ENCODE results near the gene MPO. TPM values are rescaled to one million over a fixed set of nuclear protein-coding genes. Genes with fewer than 3 reads are reported as not detected.

Gene MPO
- total and polyA plus RNA-seq, 2 donors (not counting 1 experiment from before 2014, with no cell fraction given) = 0.07 TPM; not detected in 1

DNA sequence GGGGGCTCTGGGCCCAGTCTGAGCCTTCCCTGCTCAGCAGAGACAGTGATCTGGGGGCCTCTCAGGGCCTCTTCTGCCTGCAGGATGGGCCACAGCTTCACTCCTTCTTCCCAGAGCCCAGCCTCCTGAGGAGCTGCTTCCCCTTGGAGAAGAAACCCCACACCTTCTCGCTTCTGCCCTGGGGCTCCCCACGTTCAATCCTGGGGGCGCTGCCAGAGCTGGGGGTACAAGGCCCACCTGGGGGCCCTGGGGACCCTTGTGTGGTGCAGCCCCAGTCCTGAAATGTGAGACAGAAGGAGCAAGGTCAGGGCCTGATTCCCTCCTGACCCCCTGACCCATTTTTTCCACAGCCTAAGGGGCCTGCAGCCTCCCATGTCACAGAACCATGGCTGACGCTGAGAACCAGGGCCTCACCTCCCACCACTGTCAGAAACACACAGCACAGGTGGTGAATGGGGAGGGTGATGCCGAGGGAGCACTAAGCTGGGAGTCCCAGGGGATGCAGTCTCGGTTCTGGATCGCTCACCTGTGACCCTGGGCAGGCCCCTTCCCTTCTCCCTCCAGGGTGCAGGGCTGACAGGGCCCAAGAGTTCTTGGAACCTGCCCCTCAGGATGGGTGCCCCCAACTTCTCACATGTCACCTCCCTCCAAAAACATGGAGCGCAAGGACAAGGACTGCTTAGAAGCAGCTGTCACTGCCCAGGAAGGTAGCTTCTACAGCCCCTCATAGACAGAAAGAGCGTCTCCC, 21.6 kb upstream of the MPO start:
- Histone ChIP-seq H3K4me1 (ENCODE audit: control insufficient read depth in 2 of 2, insufficient read depth in 2 of 2, low read length in 2 of 2) (peaks cover 3 to 14% of the 10 kb centered on the region in 2 donors), H3K9me3 (ENCODE audit: control extremely low read depth in 1 of 3, control insufficient read depth in 2 of 3, insufficient read depth in 1 of 3, low read length in 2 of 3) (no peaks in the 10 kb centered on the region), H3K4me3 (ENCODE audit: control extremely low read depth in 1 of 5, extremely low read depth in 1 of 5, insufficient read depth in 1 of 5, low read depth in 2 of 5, low read length in 4 of 5) (no peak overlapping the region), H3K79me2 (ENCODE audit: control insufficient read depth, insufficient read depth, low read length) (no peaks in the 10 kb centered on the region), H3K27me3 (replicated peaks in 1 of 4; ENCODE audit: control extremely low read depth in 1 of 4, control insufficient read depth in 3 of 4, insufficient read depth in 4 of 4, low read length in 3 of 4) (no peaks in the 10 kb centered on the region), H2AFZ (ENCODE audit: insufficient read depth, low read depth, low read length, poor library complexity, severe bottlenecking) (no peak overlapping the region), H4K20me1 (ENCODE audit: control insufficient read depth, insufficient read depth, low read length, poor library complexity, severe bottlenecking) (no peaks in the 10 kb centered on the region), H3K36me3 (replicated peaks in 1 of 2; ENCODE audit: control extremely low read depth in 1 of 2, control insufficient read depth in 1 of 2, extremely low read depth in 1 of 2, insufficient read depth in 2 of 2, low read length in 1 of 2) (no peaks in the 10 kb centered on the region), H3K27ac (ENCODE audit: low read length in 2 of 2) (no peak overlapping the region), H3K4me2 (replicated peaks; ENCODE audit: low read depth, low read length, poor library complexity, severe bottlenecking) (no peak overlapping the region), H3K9ac (ENCODE audit: low read length) (no peak overlapping the region)
- peak; percentile 7 for DNase-seq
- TF ChIP-seq EZH2 (IDR thresholded peaks at IDR 0.05; ENCODE audit: borderline replicate concordance, insufficient read depth, low read depth, low read length, poor library complexity, severe bottlenecking) = no peak
- TF ChIP-seq, protein P1, sequence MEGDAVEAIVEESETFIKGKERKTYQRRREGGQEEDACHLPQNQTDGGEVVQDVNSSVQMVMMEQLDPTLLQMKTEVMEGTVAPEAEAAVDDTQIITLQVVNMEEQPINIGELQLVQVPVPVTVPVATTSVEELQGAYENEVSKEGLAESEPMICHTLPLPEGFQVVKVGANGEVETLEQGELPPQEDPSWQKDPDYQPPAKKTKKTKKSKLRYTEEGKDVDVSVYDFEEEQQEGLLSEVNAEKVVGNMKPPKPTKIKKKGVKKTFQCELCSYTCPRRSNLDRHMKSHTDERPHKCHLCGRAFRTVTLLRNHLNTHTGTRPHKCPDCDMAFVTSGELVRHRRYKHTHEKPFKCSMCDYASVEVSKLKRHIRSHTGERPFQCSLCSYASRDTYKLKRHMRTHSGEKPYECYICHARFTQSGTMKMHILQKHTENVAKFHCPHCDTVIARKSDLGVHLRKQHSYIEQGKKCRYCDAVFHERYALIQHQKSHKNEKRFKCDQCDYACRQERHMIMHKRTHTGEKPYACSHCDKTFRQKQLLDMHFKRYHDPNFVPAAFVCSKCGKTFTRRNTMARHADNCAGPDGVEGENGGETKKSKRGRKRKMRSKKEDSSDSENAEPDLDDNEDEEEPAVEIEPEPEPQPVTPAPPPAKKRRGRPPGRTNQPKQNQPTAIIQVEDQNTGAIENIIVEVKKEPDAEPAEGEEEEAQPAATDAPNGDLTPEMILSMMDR (IDR thresholded peaks at IDR 0.05) = no peak
- ChIA-PET CTCF (interaction anchor here (3.3 to 4.8 kb wide), 2 partner anchors 13 to 43 kb away, joined by 19 to 59 read pairs; no protein-coding TSS in a partner anchor), POLR2A (interaction anchor here (0.5 kb wide), 1 partner anchor 38 kb away, joined by 3 read pairs; no protein-coding TSS in a partner anchor)
- Mint-ChIP-seq H3K4me1 (peaks cover 11% of the 10 kb centered on the region), H3K27me3 (peaks cover 7% of the 10 kb centered on the region), H3K27ac (no peak overlapping the region), H3K4me3 (no peak overlapping the region), H3K9me3 (ENCODE audit: insufficient read depth) (no peaks in the 10 kb centered on the region)
- no peak for ATAC-seq (ENCODE audit: low read depth)
- intact Hi-C loops (cut with micrococcal nuclease) = no loop called here
- 74% methylated on average over 6 of the region's 9 CpGs for WGBS (ENCODE audit: insufficient coverage)

DNA sequence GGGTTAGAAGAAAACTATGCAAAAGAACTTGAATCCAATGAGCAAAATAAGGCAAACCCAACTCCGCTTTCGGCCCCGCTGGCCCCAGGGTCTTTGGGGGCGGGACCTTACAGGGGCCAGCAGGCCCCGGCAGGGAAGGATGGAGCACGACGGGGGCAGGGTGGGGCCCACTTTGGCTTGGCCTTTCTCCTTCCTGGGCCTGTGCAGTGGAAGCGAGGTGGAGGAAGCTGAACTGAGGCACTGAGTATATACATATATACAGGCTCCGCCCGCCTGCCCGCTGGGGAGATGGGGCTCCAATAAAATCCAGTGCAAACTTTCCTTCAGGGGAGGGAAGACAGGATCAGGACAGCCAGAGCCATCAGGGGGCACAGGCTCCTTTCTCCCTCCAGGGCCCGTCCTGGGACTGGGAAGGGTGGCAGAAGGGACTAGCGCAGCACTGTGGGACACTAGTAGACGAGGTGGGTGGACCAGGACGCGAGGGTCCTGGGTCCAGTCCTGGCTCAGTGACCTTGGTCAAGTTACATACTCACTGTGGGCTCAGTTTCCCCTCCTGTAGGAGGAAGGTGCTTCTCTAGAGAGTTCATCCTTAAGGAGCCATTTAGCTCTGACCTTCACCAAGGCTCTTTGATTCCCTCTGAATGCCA, 20.9 kb upstream of the MPO start:
- no peak for ATAC-seq (ENCODE audit: low read depth)
- Histone ChIP-seq H3K79me2 (ENCODE audit: control insufficient read depth, insufficient read depth, low read length) (no peaks in the 10 kb centered on the region), H3K4me3 (ENCODE audit: control extremely low read depth in 1 of 5, extremely low read depth in 1 of 5, insufficient read depth in 1 of 5, low read depth in 2 of 5, low read length in 4 of 5) (no peak overlapping the region), H3K4me2 (replicated peaks; ENCODE audit: low read depth, low read length, poor library complexity, severe bottlenecking) (no peak overlapping the region), H3K9ac (ENCODE audit: low read length) (no peak overlapping the region), H2AFZ (ENCODE audit: insufficient read depth, low read depth, low read length, poor library complexity, severe bottlenecking) (no peak overlapping the region), H3K36me3 (replicated peaks in 1 of 2; ENCODE audit: control extremely low read depth in 1 of 2, control insufficient read depth in 1 of 2, extremely low read depth in 1 of 2, insufficient read depth in 2 of 2, low read length in 1 of 2) (no peaks in the 10 kb centered on the region), H4K20me1 (ENCODE audit: control insufficient read depth, insufficient read depth, low read length, poor library complexity, severe bottlenecking) (no peaks in the 10 kb centered on the region), H3K9me3 (ENCODE audit: control extremely low read depth in 1 of 3, control insufficient read depth in 2 of 3, insufficient read depth in 1 of 3, low read length in 2 of 3) (no peaks in the 10 kb centered on the region), H3K4me1 (ENCODE audit: control insufficient read depth in 2 of 2, insufficient read depth in 2 of 2, low read length in 2 of 2) (peaks cover 3 to 14% of the 10 kb centered on the region in 2 donors), H3K27ac (ENCODE audit: low read length in 2 of 2) (no peak overlapping the region), H3K27me3 (replicated peaks in 1 of 4; ENCODE audit: control extremely low read depth in 1 of 4, control insufficient read depth in 3 of 4, insufficient read depth in 4 of 4, low read length in 3 of 4) (no peaks in the 10 kb centered on the region)
- DNase-seq = no peak
- Mint-ChIP-seq H3K4me3 (no peak overlapping the region), H3K4me1 (peaks cover 11% of the 10 kb centered on the region), H3K27me3 (peaks cover 7% of the 10 kb centered on the region), H3K9me3 (ENCODE audit: insufficient read depth) (no peaks in the 10 kb centered on the region), H3K27ac (no peak overlapping the region)
- CTCF ChIA-PET = interaction anchor here (0.5 to 4.8 kb wide), 3 partner anchors 14 to 45 kb away, joined by 3 to 59 read pairs (median 3); no protein-coding TSS in a partner anchor
- WGBS (ENCODE audit: insufficient coverage) = 97% methylated on average over 10 of the region's 16 CpGs
- intact Hi-C loops (cut with micrococcal nuclease) = no loop called here
- TF ChIP-seq EZH2 (IDR thresholded peaks at IDR 0.05; ENCODE audit: borderline replicate concordance, insufficient read depth, low read depth, low read length, poor library complexity, severe bottlenecking) = no peak
- TF ChIP-seq, protein P1 (IDR thresholded peaks at IDR 0.05) = no peak
- POLR2A ChIA-PET = no interaction called here
